ENCODE results near the gene MAL. TPM values are rescaled to one million over a fixed set of nuclear protein-coding genes. Genes with fewer than 3 reads are reported as not detected.

The MAL gene
- total RNA-seq, 4 donors from 2014 or later: 1.2 TPM; not detected in 3

- peaks cover 0 to 31% of the 10 kb centered on the region in 2 donors for H3K27me3 ChIP-seq
Measured at GRCh38 chr2:95027369-95027720, 1.8 kb downstream of the MAL start.

GRCh38 chr2:95029898-95030341 is 4.4 kb downstream of the MAL start:
- Histone ChIP-seq H3K9me3 (no peaks in the 10 kb centered on the region), H3K27me3 (peaks cover 0 to 25% of the 10 kb centered on the region in 2 donors), H3K4me1 (peaks cover 0 to 18% (median 0%) of the 10 kb centered on the region in 4 donors), H3K4me3 (no peak overlapping the region), H3K36me3 (no peaks in the 10 kb centered on the region), H3K27ac (no peak overlapping the region)
- TF ChIP-seq POLR2A (IDR thresholded peaks at IDR 0.05) (no peak), CTCF (IDR thresholded peaks at IDR 0.05) (no peak)
- DNase-seq: no peak

More at GRCh38 chr2:95027369-95027720, 1.8 kb downstream of the MAL start:
- Histone ChIP-seq H3K9me3 (no peaks in the 10 kb centered on the region), H3K4me3 (no peak overlapping the region), H3K4me1 (peaks cover 0 to 19% (median 0%) of the 10 kb centered on the region in 4 donors), H3K27ac (no peak overlapping the region), H3K36me3 (no peaks in the 10 kb centered on the region)
- TF ChIP-seq POLR2A (IDR thresholded peaks at IDR 0.05) (no peak), CTCF (IDR thresholded peaks at IDR 0.05) (no peak)
- DNase-seq: no peak

GRCh38 chr2:95030496-95030895 is 5.0 kb downstream of the MAL start:
- peaks cover 0 to 12% (median 0%) of the 10 kb centered on the region in 4 donors for H3K4me1 ChIP-seq
- H3K27me3 ChIP-seq: peaks cover 0 to 19% of the 10 kb centered on the region in 2 donors
- DNase-seq: no peak
- no peak overlapping the region for H3K27ac ChIP-seq
- H3K4me3 ChIP-seq: no peak overlapping the region
- H3K36me3 ChIP-seq: no peaks in the 10 kb centered on the region
- TF ChIP-seq POLR2A (IDR thresholded peaks at IDR 0.05) (no peak), CTCF (IDR thresholded peaks at IDR 0.05) (no peak)
- no peaks in the 10 kb centered on the region for H3K9me3 ChIP-seq

DNA sequence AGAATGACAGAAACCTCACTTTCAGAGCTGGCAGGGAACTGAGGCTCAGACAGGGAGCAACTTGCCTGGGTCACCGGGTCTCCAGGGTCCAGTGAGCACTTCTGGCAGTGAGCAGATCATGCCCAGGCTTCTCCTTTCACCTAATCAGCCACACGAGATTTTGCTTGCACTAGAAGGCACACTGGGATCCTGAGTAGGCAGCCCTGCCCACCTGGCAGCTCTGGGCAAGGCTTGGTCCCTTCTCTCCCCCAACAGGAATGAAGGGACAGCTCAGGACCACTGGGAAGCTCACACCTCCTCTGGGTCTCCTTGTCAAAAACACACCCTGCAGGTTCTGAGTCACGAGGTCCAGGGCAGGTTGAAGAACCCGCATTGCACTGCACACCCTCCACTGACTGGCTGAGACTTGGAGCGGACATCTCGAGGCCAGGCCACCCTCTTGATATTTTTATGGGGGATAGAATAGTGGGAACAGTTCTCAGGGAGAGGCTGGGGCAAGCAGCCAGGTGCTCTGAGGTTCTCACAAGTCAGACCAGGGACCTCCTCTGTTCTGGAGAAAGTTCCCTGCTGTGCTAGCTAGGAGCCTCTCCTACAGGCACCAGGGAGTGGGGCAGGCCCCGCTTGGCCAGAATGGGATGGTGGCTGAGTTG is 5.7 kb downstream of the MAL start:
- Histone ChIP-seq H3K9me3 (no peaks in the 10 kb centered on the region), H3K4me3 (no peak overlapping the region), H3K4me1 (peaks cover 0 to 5% (median 0%) of the 10 kb centered on the region in 4 donors), H3K36me3 (no peaks in the 10 kb centered on the region), H3K27ac (no peak overlapping the region), H3K27me3 (peaks cover 0 to 14% of the 10 kb centered on the region in 2 donors)
- no peak for DNase-seq
- TF ChIP-seq CTCF (IDR thresholded peaks at IDR 0.05) (no peak), POLR2A (IDR thresholded peaks at IDR 0.05) (no peak)

- Histone ChIP-seq H3K9me3 (no peaks in the 10 kb centered on the region), H3K27me3 (peaks cover 0 to 8% of the 10 kb centered on the region in 2 donors), H3K4me3 (no peak overlapping the region), H3K4me1 (no peaks in the 10 kb centered on the region), H3K36me3 (no peaks in the 10 kb centered on the region), H3K27ac (no peak overlapping the region)
- no peak for DNase-seq
- no peak for TF ChIP-seq CTCF (IDR thresholded peaks at IDR 0.05)
- TF ChIP-seq POLR2A (IDR thresholded peaks at IDR 0.05): no peak
Measured at GRCh38 chr2:95031726-95032116, 6.2 kb downstream of the MAL start.

Data from Peyer's patch (tissue), 4 donors.